HepG2 (cell line): ENCODE data around the gene PPP1R13B. TPM values are rescaled to one million over a fixed set of nuclear protein-coding genes. Genes with fewer than 3 reads are reported as not detected.
A peak's percentile ranks its signal among the peaks of the same experiment; 100 is the strongest.

ENCODE experiments used
- AKAP8 ChIP-seq: sonication (generic); formaldehyde crosslinking; IDR thresholded peaks from 2 replicates; pipeline ENCODE4 v1.5.1; 2020; ENCODE audit warnings: mild to moderate bottlenecking, missing genetic modification reagents
- ATF7 ChIP-seq, 2 experiments: fragments of 450-650 bp in 1 of 2; sonication (generic) in 1 of 2; formaldehyde crosslinking in 1 of 2; IDR thresholded peaks; 2 replicates each; pipeline versions ENCODE4 v1.4.0 to v1.6.1; 2016 to 2020; ENCODE audit warnings: antibody characterized with exemption in 1 of 2, mild to moderate bottlenecking in 1 of 2, missing genetic modification reagents in 1 of 2
- CBX2 ChIP-seq, 2 experiments: fragments of 200-600 bp in 1 of 2; sonication (generic); formaldehyde crosslinking in 1 of 2; IDR thresholded peaks; 2 replicates each; pipeline versions ENCODE4 v1.7.0 to v1.8.1; 2018 to 2022; ENCODE audit warnings: low read depth in 2 of 2, low read length in 1 of 2, mild to moderate bottlenecking in 1 of 2, missing genetic modification reagents in 1 of 2
- HNF4A ChIP-seq: sonication (generic); formaldehyde crosslinking; IDR thresholded peaks from 2 replicates; pipeline ENCODE4 v1.4.0; 2020; ENCODE audit warnings: missing genetic modification reagents
- IRF2 ChIP-seq: IDR thresholded peaks from 2 replicates; pipeline ENCODE4 v1.6.1; 2018; ENCODE audit warnings: missing genetic modification reagents, missing compliant biosample characterization
- IRX3 ChIP-seq: sonication (generic); formaldehyde crosslinking; IDR thresholded peaks from 2 replicates; pipeline ENCODE4 v1.8.1; 2023; ENCODE audit warnings: mild to moderate bottlenecking, low read depth, missing genetic modification reagents, borderline replicate concordance
- MEIS1 ChIP-seq: sonication (generic); formaldehyde crosslinking; IDR thresholded peaks from 2 replicates; pipeline ENCODE4 v1.9.0; 2021; ENCODE audit warnings: mild to moderate bottlenecking, missing genetic modification reagents, moderate library complexity, borderline replicate concordance
- NCOA2 ChIP-seq: sonication (generic); formaldehyde crosslinking; IDR thresholded peaks from 2 replicates; pipeline ENCODE4 v1.8.0; 2022; ENCODE audit warnings: inconsistent platforms
- POLR2A ChIP-seq, 2 experiments: IDR thresholded peaks; 2 replicates each; pipeline ENCODE4 v1.6.1; 2011; ENCODE audit warnings: low read depth in 2 of 2, low read length in 2 of 2, mild to moderate bottlenecking in 1 of 2, moderate library complexity in 1 of 2; ENCODE audit not compliant: insufficient read depth in 1 of 2
- RXRA ChIP-seq: sonication (generic); formaldehyde crosslinking; IDR thresholded peaks from 2 replicates; pipeline ENCODE4 v1.5.1; 2020; ENCODE audit warnings: missing genetic modification reagents
- YEATS2 ChIP-seq: sonication (generic); formaldehyde crosslinking; IDR thresholded peaks from 2 replicates; pipeline ENCODE4 v1.4.0; 2020; ENCODE audit warnings: missing genetic modification reagents, borderline replicate concordance
- ZBTB21 ChIP-seq: sonication (generic); formaldehyde crosslinking; IDR thresholded peaks from 2 replicates; pipeline ENCODE4 v1.4.0; 2020; ENCODE audit warnings: missing genetic modification reagents
- ZNF12 ChIP-seq: sonication (generic); formaldehyde crosslinking; IDR thresholded peaks from 2 replicates; pipeline ENCODE4 v1.5.0; 2020; ENCODE audit warnings: missing genetic modification reagents
- ZNF350 ChIP-seq: sonication (generic); formaldehyde crosslinking; IDR thresholded peaks from 2 replicates; pipeline ENCODE4 v1.4.0; 2020; ENCODE audit warnings: mild to moderate bottlenecking, low read depth, missing genetic modification reagents, borderline replicate concordance
- ZNF468 ChIP-seq: sonication (generic); formaldehyde crosslinking; IDR thresholded peaks from 2 replicates; pipeline ENCODE4 v1.8.0; 2022; ENCODE audit warnings: mild to moderate bottlenecking, moderate library complexity, missing genetic modification reagents
- ZNF562 ChIP-seq: sonication (generic); formaldehyde crosslinking; IDR thresholded peaks from 2 replicates; pipeline ENCODE4 v1.8.0; 2022; ENCODE audit warnings: missing genetic modification reagents, borderline replicate concordance
- ZSCAN25 ChIP-seq: sonication (generic); formaldehyde crosslinking; IDR thresholded peaks from 2 replicates; pipeline ENCODE4 v1.8.0; 2022; ENCODE audit warnings: mild to moderate bottlenecking, missing genetic modification reagents
- polyA plus RNA-seq, 8 experiments: library from polyadenylated mRNA; depleted of rRNA in 3 of 8; stranded (reverse) in 7 of 8; unstranded in 1 of 8; fragments of >200 nt; fragmentation: Illumina TruSeq in 4 of 8; extraction: Trizol in 4 of 8; gene quantifications; 2 replicates each; pipeline versions ENCODE4 v1.2.1 to v1.2.3, GENCODE V29; 2011 to 2016; ENCODE audit warnings: low read depth in 4 of 8, missing spikeins in 1 of 8, mixed read lengths in 1 of 8; ENCODE audit not compliant: insufficient read depth in 1 of 8
- total RNA-seq, 5 experiments: library from RNA; depleted of rRNA; stranded (reverse); fragments of >200 nt; fragmentation: Illumina TruSeq; extraction: Trizol; gene quantifications; 2 replicates each; pipeline ENCODE4 v1.2.3, GENCODE V29; 2016; ENCODE audit warnings: low read depth in 1 of 5
- TF ChIP-seq, protein P1 (sequence below): sonication (generic); formaldehyde crosslinking; IDR thresholded peaks from 2 replicates; pipeline ENCODE4 v1.4.0; 2020; ENCODE audit warnings: missing genetic modification reagents, mild to moderate bottlenecking, borderline replicate concordance
- TF ChIP-seq, protein P2 (sequence below): sonication (generic); formaldehyde crosslinking; IDR thresholded peaks from 2 replicates; pipeline ENCODE4 v1.4.0; 2020; ENCODE audit warnings: mild to moderate bottlenecking, missing genetic modification reagents
- TF ChIP-seq, protein P3 (sequence below): sonication (generic); formaldehyde crosslinking; IDR thresholded peaks from 2 replicates; pipeline ENCODE4 v1.5.1; 2020; ENCODE audit warnings: mild to moderate bottlenecking, moderate library complexity, missing genetic modification reagents
- TF ChIP-seq, protein P4 (sequence below): sonication (generic); formaldehyde crosslinking; conservative IDR thresholded peaks from 2 replicates; pipeline ENCODE4 v1.4.0; 2020; ENCODE audit warnings: missing genetic modification reagents

PPP1R13B gene
- total and polyA plus RNA-seq, 2 of the 13 experiments (the other 11 are each of a cell fraction or from before 2014, with no cell fraction given): 4.6 to 9.4 TPM

DNA sequence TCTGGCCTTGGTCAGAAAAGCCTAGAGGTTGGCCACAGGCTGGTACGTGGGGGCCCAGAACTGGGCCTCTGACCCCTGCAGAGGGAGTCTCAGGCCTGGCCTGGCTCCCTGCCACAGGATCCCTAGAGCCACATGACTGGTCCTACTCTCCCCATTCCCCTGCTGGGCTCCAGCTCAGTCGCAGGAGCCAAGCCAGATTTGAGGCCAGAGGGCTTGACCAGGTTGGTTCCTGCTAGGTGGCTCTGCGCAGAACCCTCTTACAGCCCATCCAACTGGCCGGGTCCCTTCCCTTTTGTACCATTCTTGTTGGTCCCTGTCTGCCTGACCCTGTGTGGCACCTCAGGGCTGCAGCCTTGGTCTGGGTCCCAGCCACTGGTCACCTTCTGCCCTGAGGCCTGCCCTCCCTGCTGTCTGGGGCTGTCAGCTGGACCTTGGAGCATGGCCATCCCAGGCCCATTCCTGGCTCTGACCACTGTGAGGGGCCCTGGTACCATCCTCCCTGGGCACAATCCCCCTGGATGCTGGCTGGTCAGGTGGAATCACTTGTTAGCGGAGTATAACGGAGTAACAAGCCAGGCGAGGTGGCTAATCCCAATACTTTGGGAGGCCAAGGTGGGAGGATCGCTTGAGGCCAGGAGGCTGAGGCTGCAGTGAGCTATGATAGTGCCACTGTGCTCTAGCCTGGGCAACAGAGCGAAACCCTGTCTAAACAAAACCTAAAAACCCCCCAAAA is 22.9 kb upstream of the PPP1R13B start (continued):
- no peak for TF ChIP-seq ZNF468 (CRISPR knock-in tag)
- TF ChIP-seq, protein P1, sequence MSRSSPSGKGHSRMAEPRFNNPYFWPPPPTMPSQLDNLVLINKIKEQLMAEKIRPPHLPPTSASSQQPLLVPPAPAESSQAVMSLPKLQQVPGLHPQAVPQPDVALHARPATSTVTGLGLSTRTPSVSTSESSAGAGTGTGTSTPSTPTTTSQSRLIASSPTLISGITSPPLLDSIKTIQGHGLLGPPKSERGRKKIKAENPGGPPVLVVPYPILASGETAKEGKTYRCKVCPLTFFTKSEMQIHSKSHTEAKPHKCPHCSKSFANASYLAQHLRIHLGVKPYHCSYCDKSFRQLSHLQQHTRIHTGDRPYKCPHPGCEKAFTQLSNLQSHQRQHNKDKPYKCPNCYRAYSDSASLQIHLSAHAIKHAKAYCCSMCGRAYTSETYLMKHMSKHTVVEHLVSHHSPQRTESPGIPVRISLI: no peak
- TF ChIP-seq ZNF562: no peak
- TF ChIP-seq ATF7 (IDR thresholded peaks at IDR 0.05): no peak
- TF ChIP-seq ATF7 (CRISPR knock-in tag; IDR thresholded peaks at IDR 0.05): no peak
- TF ChIP-seq, protein P2, sequence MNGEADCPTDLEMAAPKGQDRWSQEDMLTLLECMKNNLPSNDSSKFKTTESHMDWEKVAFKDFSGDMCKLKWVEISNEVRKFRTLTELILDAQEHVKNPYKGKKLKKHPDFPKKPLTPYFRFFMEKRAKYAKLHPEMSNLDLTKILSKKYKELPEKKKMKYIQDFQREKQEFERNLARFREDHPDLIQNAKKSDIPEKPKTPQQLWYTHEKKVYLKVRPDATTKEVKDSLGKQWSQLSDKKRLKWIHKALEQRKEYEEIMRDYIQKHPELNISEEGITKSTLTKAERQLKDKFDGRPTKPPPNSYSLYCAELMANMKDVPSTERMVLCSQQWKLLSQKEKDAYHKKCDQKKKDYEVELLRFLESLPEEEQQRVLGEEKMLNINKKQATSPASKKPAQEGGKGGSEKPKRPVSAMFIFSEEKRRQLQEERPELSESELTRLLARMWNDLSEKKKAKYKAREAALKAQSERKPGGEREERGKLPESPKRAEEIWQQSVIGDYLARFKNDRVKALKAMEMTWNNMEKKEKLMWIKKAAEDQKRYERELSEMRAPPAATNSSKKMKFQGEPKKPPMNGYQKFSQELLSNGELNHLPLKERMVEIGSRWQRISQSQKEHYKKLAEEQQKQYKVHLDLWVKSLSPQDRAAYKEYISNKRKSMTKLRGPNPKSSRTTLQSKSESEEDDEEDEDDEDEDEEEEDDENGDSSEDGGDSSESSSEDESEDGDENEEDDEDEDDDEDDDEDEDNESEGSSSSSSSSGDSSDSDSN (CRISPR knock-in tag): 0 out of 2 replicates have a peak, but pooled peaks have one; percentile 23
- no peak for TF ChIP-seq IRX3 (CRISPR knock-in tag)
- TF ChIP-seq, protein P3, sequence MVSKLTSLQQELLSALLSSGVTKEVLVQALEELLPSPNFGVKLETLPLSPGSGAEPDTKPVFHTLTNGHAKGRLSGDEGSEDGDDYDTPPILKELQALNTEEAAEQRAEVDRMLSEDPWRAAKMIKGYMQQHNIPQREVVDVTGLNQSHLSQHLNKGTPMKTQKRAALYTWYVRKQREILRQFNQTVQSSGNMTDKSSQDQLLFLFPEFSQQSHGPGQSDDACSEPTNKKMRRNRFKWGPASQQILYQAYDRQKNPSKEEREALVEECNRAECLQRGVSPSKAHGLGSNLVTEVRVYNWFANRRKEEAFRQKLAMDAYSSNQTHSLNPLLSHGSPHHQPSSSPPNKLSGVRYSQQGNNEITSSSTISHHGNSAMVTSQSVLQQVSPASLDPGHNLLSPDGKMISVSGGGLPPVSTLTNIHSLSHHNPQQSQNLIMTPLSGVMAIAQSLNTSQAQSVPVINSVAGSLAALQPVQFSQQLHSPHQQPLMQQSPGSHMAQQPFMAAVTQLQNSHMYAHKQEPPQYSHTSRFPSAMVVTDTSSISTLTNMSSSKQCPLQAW (CRISPR knock-in tag): no peak
- no peak for TF ChIP-seq RXRA
- no peak for TF ChIP-seq NCOA2
- TF ChIP-seq POLR2A (IDR thresholded peaks at IDR 0.05; ENCODE audit: insufficient read depth in 1 of 2, low read depth in 2 of 2, low read length in 2 of 2): peak; percentile 23 to 25; a peak in 1 of 4 replicates
- TF ChIP-seq ZNF12 (CRISPR knock-in tag): no peak
- TF ChIP-seq AKAP8: peak; percentile 63; the same call in 1 of the 2 replicates
- TF ChIP-seq, protein P4, sequence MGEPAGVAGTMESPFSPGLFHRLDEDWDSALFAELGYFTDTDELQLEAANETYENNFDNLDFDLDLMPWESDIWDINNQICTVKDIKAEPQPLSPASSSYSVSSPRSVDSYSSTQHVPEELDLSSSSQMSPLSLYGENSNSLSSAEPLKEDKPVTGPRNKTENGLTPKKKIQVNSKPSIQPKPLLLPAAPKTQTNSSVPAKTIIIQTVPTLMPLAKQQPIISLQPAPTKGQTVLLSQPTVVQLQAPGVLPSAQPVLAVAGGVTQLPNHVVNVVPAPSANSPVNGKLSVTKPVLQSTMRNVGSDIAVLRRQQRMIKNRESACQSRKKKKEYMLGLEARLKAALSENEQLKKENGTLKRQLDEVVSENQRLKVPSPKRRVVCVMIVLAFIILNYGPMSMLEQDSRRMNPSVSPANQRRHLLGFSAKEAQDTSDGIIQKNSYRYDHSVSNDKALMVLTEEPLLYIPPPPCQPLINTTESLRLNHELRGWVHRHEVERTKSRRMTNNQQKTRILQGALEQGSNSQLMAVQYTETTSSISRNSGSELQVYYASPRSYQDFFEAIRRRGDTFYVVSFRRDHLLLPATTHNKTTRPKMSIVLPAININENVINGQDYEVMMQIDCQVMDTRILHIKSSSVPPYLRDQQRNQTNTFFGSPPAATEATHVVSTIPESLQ: no peak
- peak; percentile 36 for TF ChIP-seq HNF4A (CRISPR knock-in tag)
- TF ChIP-seq ZSCAN25 (CRISPR knock-in tag): no peak
- no peak for TF ChIP-seq ZBTB21 (CRISPR knock-in tag)
- TF ChIP-seq ZNF350: no peak
- no peak for TF ChIP-seq CBX2 (IDR thresholded peaks at IDR 0.05; ENCODE audit: low read depth, low read length)
- no peak for TF ChIP-seq CBX2 (CRISPR knock-in tag; IDR thresholded peaks at IDR 0.05; ENCODE audit: low read depth)
- no peak for TF ChIP-seq YEATS2 (CRISPR knock-in tag)
- TF ChIP-seq IRF2 (CRISPR knock-in tag): no peak
- no peak for TF ChIP-seq MEIS1
